HEK293 (cell line): ENCODE data around the gene HTR1D.
A peak's percentile ranks its signal among the peaks of the same experiment; 100 is the strongest.

ENCODE experiments used
- CTCF ChIA-PET: fragments of 350-600 bp; formaldehyde crosslinking; extraction: SDS; loops from one replicate; lab custom pipeline; 2021; ENCODE audit warnings: antibody characterized with exemption; lab: Yijun Ruan, JAX
- POLR2A ChIA-PET: fragments of 300-600 bp; formaldehyde crosslinking; extraction: SDS; loops from one replicate; lab custom pipeline; 2020; ENCODE audit warnings: antibody characterized with exemption, inconsistent platforms; lab: Yijun Ruan, JAX
- H3K27ac ChIP-seq: fragments of 200-500 bp; sonication (Bioruptor generic); 2 replicates; pipeline ENCODE4 v1.5.1; 2014; ENCODE audit warnings: low read depth, low read length, control low read depth, inconsistent platforms; ENCODE audit errors: extremely low read depth
- H3K36me3 ChIP-seq, 2 experiments: fragments of 200-500 bp in 1 of 2; sonication (Bioruptor generic) in 1 of 2; 1 replicate in 1 of 2; 2 replicates in 1 of 2; pipeline ENCODE4 v1.5.1; 2014 to 2017; ENCODE audit warnings: inconsistent platforms in 2 of 2, low read length in 2 of 2; ENCODE audit not compliant: control insufficient read depth in 2 of 2, insufficient read depth in 1 of 2
- H3K4me1 ChIP-seq: fragments of 200-500 bp; sonication (Bioruptor generic); 2 replicates; pipeline ENCODE4 v1.5.1; 2014; ENCODE audit warnings: mild to moderate bottlenecking, low read length, inconsistent platforms; ENCODE audit not compliant: control insufficient read depth, insufficient read depth
- H3K4me3 ChIP-seq: 2 replicates; pipeline ENCODE4 v1.5.1; 2011; ENCODE audit warnings: low read depth, mild to moderate bottlenecking, control low read depth, low read length, moderate library complexity
- H3K9me3 ChIP-seq: fragments of 200-500 bp; sonication (Bioruptor generic); 2 replicates; pipeline ENCODE4 v1.5.1; 2014; ENCODE audit warnings: low read depth, low read length, inconsistent platforms; ENCODE audit not compliant: control insufficient read depth, insufficient read depth
- GLI4 ChIP-seq: fragments of 450-650 bp; formaldehyde crosslinking; IDR thresholded peaks from 2 replicates; pipeline ENCODE4 v1.5.1; 2016; ENCODE audit warnings: missing biosample characterization, missing genetic modification characterization
- GLIS1 ChIP-seq: fragments of 450-650 bp; formaldehyde crosslinking; IDR thresholded peaks from 2 replicates; pipeline ENCODE4 v1.5.1; 2016; ENCODE audit warnings: missing biosample characterization, missing genetic modification characterization
- HOXD13 ChIP-seq: sonication (generic); formaldehyde crosslinking; IDR thresholded peaks from 2 replicates; pipeline ENCODE4 v1.8.0; 2022; ENCODE audit warnings: missing genetic modification reagents, borderline replicate concordance
- IKZF3 ChIP-seq: fragments of 450-650 bp; IDR thresholded peaks from 2 replicates; pipeline ENCODE4 v1.5.0; 2018; ENCODE audit warnings: missing biosample characterization, mild to moderate bottlenecking, missing genetic modification characterization, moderate library complexity
- KLF10 ChIP-seq: fragments of 450-650 bp; IDR thresholded peaks from 2 replicates; pipeline ENCODE4 v1.5.1; 2018; ENCODE audit warnings: missing biosample characterization, mild to moderate bottlenecking, missing genetic modification characterization
- KLF17 ChIP-seq: fragments of 450-650 bp; formaldehyde crosslinking; IDR thresholded peaks from 2 replicates; pipeline ENCODE4 v1.5.1; 2016; ENCODE audit warnings: missing biosample characterization, missing genetic modification characterization
- MYNN ChIP-seq: fragments of 450-650 bp; formaldehyde crosslinking; IDR thresholded peaks from 2 replicates; pipeline ENCODE4 v1.5.1; 2016; ENCODE audit warnings: missing biosample characterization, missing genetic modification characterization, borderline replicate concordance
- SCRT2 ChIP-seq: fragments of 450-650 bp; formaldehyde crosslinking; IDR thresholded peaks from 2 replicates; pipeline ENCODE4 v1.5.1; 2016; ENCODE audit warnings: missing biosample characterization, missing genetic modification characterization
- SP2 ChIP-seq: fragments of 450-650 bp; formaldehyde crosslinking; IDR thresholded peaks from 2 replicates; pipeline ENCODE4 v1.5.1; 2016; ENCODE audit warnings: missing biosample characterization, missing genetic modification characterization
- ZBTB17 ChIP-seq: fragments of 450-650 bp; formaldehyde crosslinking; IDR thresholded peaks from 2 replicates; pipeline ENCODE4 v1.5.1; 2016; ENCODE audit warnings: missing biosample characterization, missing genetic modification characterization
- ZBTB49 ChIP-seq: fragments of 450-650 bp; formaldehyde crosslinking; IDR thresholded peaks from 2 replicates; pipeline ENCODE4 v1.5.1; 2016; ENCODE audit warnings: missing biosample characterization, missing genetic modification characterization, low read depth
- ZBTB7A ChIP-seq: fragments of 450-650 bp; formaldehyde crosslinking; IDR thresholded peaks from 2 replicates; pipeline ENCODE4 v1.5.1; 2016; ENCODE audit warnings: low read depth, missing biosample characterization, missing genetic modification characterization
- ZBTB8A ChIP-seq: fragments of 450-650 bp; formaldehyde crosslinking; IDR thresholded peaks from 2 replicates; pipeline ENCODE4 v1.5.1; 2016; ENCODE audit warnings: missing biosample characterization, missing genetic modification characterization
- ZFHX2 ChIP-seq: fragments of 450-650 bp; formaldehyde crosslinking; conservative IDR thresholded peaks from 2 replicates; pipeline ENCODE4 v1.5.1; 2016; ENCODE audit warnings: missing biosample characterization, missing genetic modification characterization
- ZNF10 ChIP-seq: fragments of 450-650 bp; formaldehyde crosslinking; IDR thresholded peaks from 2 replicates; pipeline ENCODE4 v1.5.1; 2017; ENCODE audit warnings: missing biosample characterization, missing genetic modification characterization
- ZNF175 ChIP-seq: fragments of 450-650 bp; formaldehyde crosslinking; IDR thresholded peaks from 2 replicates; pipeline ENCODE4 v1.5.1; 2016; ENCODE audit warnings: missing biosample characterization, missing genetic modification characterization
- ZNF24 ChIP-seq: fragments of 450-650 bp; formaldehyde crosslinking; IDR thresholded peaks from 2 replicates; pipeline ENCODE4 v1.5.1; 2016; ENCODE audit warnings: missing biosample characterization, missing genetic modification characterization
- ZNF266 ChIP-seq: fragments of 450-650 bp; formaldehyde crosslinking; IDR thresholded peaks from 2 replicates; pipeline ENCODE4 v1.5.1; 2016; ENCODE audit warnings: missing biosample characterization, missing genetic modification characterization, low read depth
- ZNF280C ChIP-seq: fragments of 450-650 bp; formaldehyde crosslinking; IDR thresholded peaks from 2 replicates; pipeline ENCODE4 v1.5.1; 2016; ENCODE audit warnings: missing biosample characterization, missing genetic modification characterization
- ZNF292 ChIP-seq: fragments of 450-650 bp; formaldehyde crosslinking; IDR thresholded peaks from 2 replicates; pipeline ENCODE4 v1.5.1; 2016; ENCODE audit warnings: low read depth, missing biosample characterization, missing genetic modification characterization, borderline replicate concordance
- ZNF302 ChIP-seq: fragments of 450-650 bp; formaldehyde crosslinking; IDR thresholded peaks from 2 replicates; pipeline ENCODE4 v1.5.1; 2016; ENCODE audit warnings: missing biosample characterization, missing genetic modification characterization, low read depth
- ZNF354C ChIP-seq: fragments of 450-650 bp; formaldehyde crosslinking; IDR thresholded peaks from 2 replicates; pipeline ENCODE4 v1.5.1; 2016; ENCODE audit warnings: missing biosample characterization, missing genetic modification characterization, low read depth, borderline replicate concordance
- ZNF398 ChIP-seq: fragments of 450-650 bp; formaldehyde crosslinking; IDR thresholded peaks from 2 replicates; pipeline ENCODE4 v1.5.1; 2017; ENCODE audit warnings: missing biosample characterization, missing genetic modification characterization
- ZNF549 ChIP-seq: fragments of 450-650 bp; IDR thresholded peaks from 2 replicates; pipeline ENCODE4 v1.5.1; 2018; ENCODE audit warnings: missing biosample characterization, missing genetic modification characterization, mild to moderate bottlenecking, inconsistent platforms, moderate library complexity
- ZNF626 ChIP-seq: fragments of 450-650 bp; sonication (Bioruptor Pico); formaldehyde crosslinking; IDR thresholded peaks from 2 replicates; pipeline ENCODE4 v1.5.1; 2018; ENCODE audit warnings: missing biosample characterization, missing genetic modification characterization, inconsistent platforms
- ZNF792 ChIP-seq: fragments of 450-650 bp; formaldehyde crosslinking; IDR thresholded peaks from 2 replicates; pipeline ENCODE4 v1.5.1; 2016; ENCODE audit warnings: missing biosample characterization, missing genetic modification characterization
- ZSCAN23 ChIP-seq: fragments of 450-650 bp; formaldehyde crosslinking; IDR thresholded peaks from 2 replicates; pipeline ENCODE4 v1.5.1; 2016; ENCODE audit warnings: missing biosample characterization, missing genetic modification characterization
- ZSCAN5A ChIP-seq: fragments of 450-650 bp; formaldehyde crosslinking; IDR thresholded peaks from 2 replicates; pipeline ENCODE4 v1.5.1; 2016; ENCODE audit warnings: missing biosample characterization, missing genetic modification characterization

Gene HTR1D

GRCh38 chr1:23216771-23217420, 406 bp downstream of the HTR1D start (continued):
- TF ChIP-seq GLI4 (tag by site-specific recombination) (no peak), ZNF175 (tag by site-specific recombination) (no peak), ZBTB17 (tag by site-specific recombination) (no peak), ZNF292 (tag by site-specific recombination) (no peak), ZNF549 (tag by site-specific recombination) (no peak), SCRT2 (tag by site-specific recombination) (no peak), ZBTB8A (tag by site-specific recombination) (peak; percentile 88), ZNF302 (no peak), MYNN (tag by site-specific recombination) (no peak), ZNF24 (no peak), ZNF280C (tag by site-specific recombination) (no peak), ZBTB49 (tag by site-specific recombination) (no peak)

- no peaks in the 10 kb centered on the region for H3K36me3 ChIP-seq
- no peaks in the 10 kb centered on the region for H3K4me1 ChIP-seq
- no peak overlapping the region for H3K27ac ChIP-seq
- no peak overlapping the region for H3K4me3 ChIP-seq
- no peaks in the 10 kb centered on the region for H3K9me3 ChIP-seq
- no peak for TF ChIP-seq ZNF10 (tag by site-specific recombination)
- TF ChIP-seq ZNF354C (tag by site-specific recombination) = no peak
- no peak for TF ChIP-seq ZNF626 (tag by site-specific recombination)
- TF ChIP-seq ZNF398 = no peak
- TF ChIP-seq ZNF266 (tag by site-specific recombination) = no peak
- TF ChIP-seq ZSCAN23 = no peak
- TF ChIP-seq ZFHX2 (tag by site-specific recombination) = peak; percentile 52
- TF ChIP-seq HOXD13 = no peak
- no peak for TF ChIP-seq ZNF792 (tag by site-specific recombination)
- no peak for TF ChIP-seq ZBTB7A (tag by site-specific recombination)
- TF ChIP-seq IKZF3 = no peak
- no peak for TF ChIP-seq KLF10 (tag by site-specific recombination)
- TF ChIP-seq ZSCAN5A (tag by site-specific recombination) = no peak
- TF ChIP-seq SP2 (tag by site-specific recombination) = 0 out of 2 replicates have a peak, but pooled peaks have one; percentile 15
- no peak for TF ChIP-seq KLF17 (tag by site-specific recombination)
- TF ChIP-seq GLIS1 (tag by site-specific recombination) = no peak
- ChIA-PET POLR2A (no interaction called here), CTCF (interaction anchor here (0.6 to 2.0 kb wide), 21 partner anchors 9 to 317 kb away, joined by 3 to 13 read pairs (median 4); no protein-coding TSS in a partner anchor)
Observed at GRCh38 chr1:23215751-23216449, 1.4 kb downstream of the HTR1D start.
